Endothelial cell (in vitro differentiated cells): ENCODE measurements around the gene CTNNB1. TPM values are rescaled to one million over a fixed set of nuclear protein-coding genes. Genes with fewer than 3 reads are reported as not detected.

Experiments
- DNase-seq: peaks from one replicate; pipeline ENCODE4 v3.0.0; 2021; ENCODE audit warnings: low spot score
- H3K27ac Mint-ChIP-seq: one replicate; pipeline ENCODE4 v1.8.0; 2021; ENCODE audit warnings: mixed read lengths, inconsistent platforms; ENCODE audit not compliant: unreplicated experiment
- H3K27me3 Mint-ChIP-seq: one replicate; pipeline ENCODE4 v1.8.0; 2021; ENCODE audit warnings: mild to moderate bottlenecking, moderate library complexity, mixed read lengths, inconsistent platforms; ENCODE audit not compliant: unreplicated experiment
- H3K36me3 Mint-ChIP-seq: one replicate; pipeline ENCODE4 v1.8.0; 2021; ENCODE audit warnings: mild to moderate bottlenecking, low read depth, mixed read lengths, inconsistent platforms; ENCODE audit not compliant: unreplicated experiment
- H3K4me1 Mint-ChIP-seq: one replicate; pipeline ENCODE4 v1.8.0; 2021; ENCODE audit warnings: mild to moderate bottlenecking, mixed read lengths, inconsistent platforms; ENCODE audit not compliant: unreplicated experiment
- H3K4me3 Mint-ChIP-seq: one replicate; pipeline ENCODE4 v1.8.0; 2021; ENCODE audit warnings: mild to moderate bottlenecking, mixed read lengths, inconsistent platforms; ENCODE audit not compliant: unreplicated experiment
- H3K9me3 Mint-ChIP-seq: one replicate; pipeline ENCODE4 v1.8.0; 2021; ENCODE audit warnings: mixed read lengths, inconsistent platforms; ENCODE audit not compliant: unreplicated experiment
- CTCF ChIP-seq: fragments of 200-600 bp; sonication (generic); IDR thresholded peaks from one replicate; pipeline ENCODE4 v1.5.0; 2021; ENCODE audit warnings: antibody characterized with exemption; ENCODE audit not compliant: unreplicated experiment
- total RNA-seq: library from RNA; stranded (reverse); fragmentation: NEBNext Ultra II Directional; extraction: Animal tissue kit (Norgen Biotek cat#: 25700); gene quantifications from one replicate; pipeline ENCODE4 v1.2.1, GENCODE V29; 2021; ENCODE audit not compliant: unreplicated experiment

Gene CTNNB1
- total RNA-seq, 1 donor from 2014 or later = 1,051 TPM

- Mint-ChIP-seq H3K27ac (no peak overlapping the region), H3K4me1 (peaks cover 15% of the 10 kb centered on the region), H3K36me3 (no peaks in the 10 kb centered on the region), H3K4me3 (no peak overlapping the region), H3K9me3 (no peaks in the 10 kb centered on the region), H3K27me3 (no peaks in the 10 kb centered on the region)
- DNase-seq = no peak
- TF ChIP-seq CTCF = no peak
Measured at GRCh38 chr3:41190509-41191284, 8.6 kb upstream of the CTNNB1 start.

DNA sequence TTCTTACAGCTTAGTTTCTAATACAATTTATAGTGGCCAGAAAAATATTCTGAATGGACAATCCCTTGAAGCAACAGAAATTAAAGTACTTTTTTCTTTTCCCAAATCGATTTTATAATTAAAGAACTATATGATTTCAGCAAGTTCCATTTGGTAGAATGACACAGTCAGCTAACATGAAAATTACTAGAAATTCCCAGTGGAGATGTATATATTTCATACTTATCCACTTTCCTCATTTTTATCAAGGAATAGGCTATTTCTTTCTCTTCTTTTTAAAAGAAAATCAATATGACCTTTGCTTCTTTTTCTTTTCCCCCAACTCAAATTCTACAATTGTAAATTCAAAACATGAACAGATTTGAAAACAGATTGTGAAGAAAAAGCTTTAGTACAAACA lies 6.4 kb upstream of the CTNNB1 start:
- peaks cover 9% of the 10 kb centered on the region for H3K4me1 Mint-ChIP-seq
- H3K4me3 Mint-ChIP-seq = no peak overlapping the region
- no peak for TF ChIP-seq CTCF
- no peaks in the 10 kb centered on the region for H3K36me3 Mint-ChIP-seq
- no peak overlapping the region for H3K27ac Mint-ChIP-seq
- H3K9me3 Mint-ChIP-seq = no peaks in the 10 kb centered on the region
- no peak for DNase-seq
- no peaks in the 10 kb centered on the region for H3K27me3 Mint-ChIP-seq

DNA sequence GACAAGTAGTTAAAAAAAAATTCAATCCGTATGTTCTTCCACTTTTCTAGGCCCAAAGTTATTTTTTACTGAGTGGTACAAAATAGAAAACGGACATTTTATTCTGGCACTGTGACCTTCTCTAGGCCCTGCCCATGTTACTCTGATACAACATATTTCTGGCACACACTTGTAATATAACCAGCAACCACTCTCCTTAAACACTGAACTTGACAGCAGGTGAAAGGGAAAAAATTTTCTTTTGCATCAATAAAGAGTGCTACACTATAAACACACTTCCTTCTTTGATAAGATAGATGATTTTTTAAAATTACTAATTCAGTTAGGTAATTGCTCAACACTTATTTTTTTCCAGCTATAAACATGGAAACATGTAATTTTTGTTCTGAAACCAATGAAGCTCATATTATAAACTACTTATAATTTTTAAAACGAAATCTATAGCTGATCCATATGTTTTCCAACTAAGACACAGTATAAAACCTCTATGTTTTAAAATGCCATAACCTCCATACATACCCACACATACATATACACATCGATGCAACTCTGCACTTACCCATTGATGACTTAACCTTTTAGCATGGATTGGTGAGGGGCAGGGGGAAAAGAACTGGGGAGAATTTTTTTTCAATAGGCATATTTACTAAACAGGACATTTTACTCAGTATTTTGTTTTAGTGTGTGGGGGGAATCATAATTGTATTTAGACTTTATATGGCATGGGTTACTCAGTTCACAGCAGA lies 5.3 kb upstream of the CTNNB1 start:
- no peaks in the 10 kb centered on the region for H3K36me3 Mint-ChIP-seq
- TF ChIP-seq CTCF = no peak
- peaks cover 6% of the 10 kb centered on the region for H3K4me1 Mint-ChIP-seq
- peaks cover 4% of the 10 kb centered on the region for H3K27me3 Mint-ChIP-seq
- no peak for DNase-seq
- no peak overlapping the region for H3K4me3 Mint-ChIP-seq
- H3K9me3 Mint-ChIP-seq = no peaks in the 10 kb centered on the region
- H3K27ac Mint-ChIP-seq = no peak overlapping the region

GRCh38 chr3:41194701-41195100 lies 4.6 kb upstream of the CTNNB1 start:
- no peak for DNase-seq
- no peak overlapping the region for H3K4me3 Mint-ChIP-seq
- H3K4me1 Mint-ChIP-seq = peaks cover 6% of the 10 kb centered on the region
- TF ChIP-seq CTCF = no peak
- no peaks in the 10 kb centered on the region for H3K36me3 Mint-ChIP-seq
- no peaks in the 10 kb centered on the region for H3K9me3 Mint-ChIP-seq
- H3K27ac Mint-ChIP-seq = no peak overlapping the region
- peaks cover 4% of the 10 kb centered on the region for H3K27me3 Mint-ChIP-seq

DNA sequence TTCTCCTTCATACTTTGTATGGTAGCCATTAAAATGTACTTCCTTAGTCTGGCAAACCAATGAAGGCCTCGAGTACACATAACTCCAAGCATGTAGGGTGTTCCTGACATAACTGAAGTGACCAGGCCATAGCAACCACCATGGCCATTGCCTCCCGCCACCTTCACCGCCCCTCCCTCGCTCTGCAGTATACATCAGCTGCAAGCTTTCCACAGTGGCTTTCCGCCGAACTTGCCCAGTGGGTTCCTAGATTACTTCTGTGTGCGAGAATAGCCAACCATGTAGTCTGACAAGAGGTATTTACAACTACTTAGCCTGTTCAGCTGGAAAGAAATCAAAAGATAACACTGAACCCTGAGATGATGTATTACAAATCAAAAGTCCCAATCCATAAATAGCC lies 3.4 kb upstream of the CTNNB1 start:
- DNase-seq = no peak
- Mint-ChIP-seq H3K36me3 (peaks cover 9% of the 10 kb centered on the region), H3K27ac (no peak overlapping the region), H3K27me3 (peaks cover 4% of the 10 kb centered on the region), H3K4me3 (no peak overlapping the region), H3K9me3 (no peaks in the 10 kb centered on the region), H3K4me1 (peaks cover 12% of the 10 kb centered on the region)
- TF ChIP-seq CTCF = no peak
